Thoracic aorta endothelial cell (primary cell): ENCODE data around the gene DAAM1. TPM values are rescaled to one million over a fixed set of nuclear protein-coding genes. Genes with fewer than 3 reads are reported as not detected.

ENCODE experiments used
- total RNA-seq: library from RNA; depleted of rRNA; stranded (reverse); fragments of >200 nt; gene quantifications from 2 replicates; pipeline ENCODE4 v1.2.3, GENCODE V29; 2012

The DAAM1 gene
- total RNA-seq = 45.7 and 103 TPM in 2 replicates

DNA sequence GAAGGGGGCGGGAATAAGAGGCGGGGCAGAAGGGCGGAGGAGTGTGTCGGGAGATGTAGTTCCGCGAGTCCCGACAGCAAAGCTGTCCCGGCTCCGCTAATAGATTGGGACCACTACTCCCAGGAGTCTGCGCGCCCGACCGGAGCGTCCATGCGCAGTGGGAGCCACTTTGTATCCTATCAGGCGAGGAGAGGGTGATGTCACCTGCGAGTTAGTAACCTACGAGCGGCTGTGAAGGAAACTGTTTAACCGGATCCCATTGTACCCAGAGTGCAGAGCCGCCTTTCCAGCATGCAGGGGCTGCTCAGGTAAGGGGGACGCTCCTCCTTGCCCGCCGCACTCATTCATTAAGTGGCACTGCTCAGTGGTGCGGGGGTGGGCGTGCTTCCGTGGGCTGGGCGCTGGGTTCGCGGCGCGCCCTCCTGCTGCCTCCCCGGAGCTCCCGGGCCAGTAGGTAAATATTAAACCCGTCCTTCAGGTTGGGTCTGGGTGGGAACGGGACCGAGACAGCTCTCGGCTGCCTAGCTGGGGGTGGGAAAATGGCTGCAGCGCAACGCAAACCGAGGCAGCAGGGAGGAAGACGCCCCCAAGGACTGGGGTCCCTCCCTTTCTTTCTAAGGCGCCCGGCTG, at the start of gene DAAM1:
Gene DAAM1 (plus strand): TSS at position 207 of the 630 bp plus-strand sequence. CDS start 74,811 bp downstream, outside the sequence.

